HFFc6 (cell line): Measurements from ENCODE around the gene CSF2RB. TPM values are rescaled to one million over a fixed set of nuclear protein-coding genes. Genes with fewer than 3 reads are reported as not detected.

Experiments
- DNase-seq: peaks from one replicate; pipeline ENCODE4 v3.0.0-alpha.2; 2018
- H3K27ac Mint-ChIP-seq: 2 replicates; pipeline ENCODE4 v1.8.0; 2020; ENCODE audit warnings: mild to moderate bottlenecking, mixed read lengths
- H3K27me3 Mint-ChIP-seq: 2 replicates; pipeline ENCODE4 v1.8.0; 2021; ENCODE audit warnings: mild to moderate bottlenecking, moderate library complexity, mixed read lengths; ENCODE audit not compliant: insufficient read depth
- H3K36me3 Mint-ChIP-seq: 2 replicates; pipeline ENCODE4 v1.8.0; 2021; ENCODE audit warnings: low read depth, mixed read lengths
- H3K4me1 Mint-ChIP-seq: 2 replicates; pipeline ENCODE4 v1.8.0; 2020; ENCODE audit warnings: low read depth, mixed read lengths
- H3K4me3 Mint-ChIP-seq: 2 replicates; pipeline ENCODE4 v1.8.0; 2020; ENCODE audit warnings: mild to moderate bottlenecking, moderate library complexity, mixed read lengths
- H3K9me3 Mint-ChIP-seq: 2 replicates; pipeline ENCODE4 v1.8.0; 2020; ENCODE audit warnings: mild to moderate bottlenecking, mixed read lengths
- total RNA-seq, 6 experiments: library from RNA; stranded (reverse); fragmentation: NEBNext Ultra II Directional; extraction: Animal tissue kit (Norgen Biotek cat#: 25700); gene quantifications; 2 replicates in 1 of 6; 3 replicates in 5 of 6; pipeline ENCODE4 v1.2.3, GENCODE V29; 2021
- TF ChIP-seq, protein P1 (sequence below): fragments of 200-600 bp; sonication (generic); IDR thresholded peaks from 2 replicates; pipeline ENCODE4 v1.5.0; 2021; ENCODE audit warnings: antibody characterized with exemption, mild to moderate bottlenecking

CSF2RB gene
- total RNA-seq, 6 experiments from 2014 or later = 0.76 to 3.2 (median 2.4) TPM

DNA sequence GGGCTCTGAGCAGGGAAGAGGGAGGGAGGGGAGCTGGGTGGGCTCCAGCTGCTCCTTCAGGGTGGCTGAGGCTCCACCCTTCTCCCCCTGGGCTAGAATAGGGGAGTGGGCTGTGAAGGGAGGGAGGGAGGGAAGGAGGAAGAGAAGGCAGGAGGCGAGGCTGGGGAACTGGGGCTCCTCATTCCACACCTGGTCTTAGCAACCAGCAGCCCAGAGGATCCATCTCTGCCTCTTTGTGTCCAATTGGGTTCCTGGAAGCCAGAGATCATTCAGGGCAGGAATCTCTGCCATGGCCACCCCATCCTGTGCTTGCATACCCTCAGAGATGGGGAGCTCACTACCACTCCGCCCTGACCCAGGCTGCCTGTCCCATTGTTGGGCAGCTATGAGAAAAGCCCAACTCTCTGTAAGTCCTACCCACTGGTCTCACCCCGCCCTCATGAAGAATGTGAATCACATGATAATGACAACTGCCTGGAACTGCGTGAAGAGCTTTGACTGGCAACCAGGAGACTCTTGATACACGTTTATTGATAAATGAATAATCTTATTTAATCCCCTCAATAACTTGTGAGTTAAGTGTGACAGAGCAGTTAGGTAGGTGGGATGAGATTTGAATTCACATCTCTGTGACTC lies 44.8 kb upstream of the CSF2RB start:
- no peaks in the 10 kb centered on the region for H3K36me3 Mint-ChIP-seq
- peaks cover 43% of the 10 kb centered on the region for H3K27me3 Mint-ChIP-seq
- TF ChIP-seq, protein P1, sequence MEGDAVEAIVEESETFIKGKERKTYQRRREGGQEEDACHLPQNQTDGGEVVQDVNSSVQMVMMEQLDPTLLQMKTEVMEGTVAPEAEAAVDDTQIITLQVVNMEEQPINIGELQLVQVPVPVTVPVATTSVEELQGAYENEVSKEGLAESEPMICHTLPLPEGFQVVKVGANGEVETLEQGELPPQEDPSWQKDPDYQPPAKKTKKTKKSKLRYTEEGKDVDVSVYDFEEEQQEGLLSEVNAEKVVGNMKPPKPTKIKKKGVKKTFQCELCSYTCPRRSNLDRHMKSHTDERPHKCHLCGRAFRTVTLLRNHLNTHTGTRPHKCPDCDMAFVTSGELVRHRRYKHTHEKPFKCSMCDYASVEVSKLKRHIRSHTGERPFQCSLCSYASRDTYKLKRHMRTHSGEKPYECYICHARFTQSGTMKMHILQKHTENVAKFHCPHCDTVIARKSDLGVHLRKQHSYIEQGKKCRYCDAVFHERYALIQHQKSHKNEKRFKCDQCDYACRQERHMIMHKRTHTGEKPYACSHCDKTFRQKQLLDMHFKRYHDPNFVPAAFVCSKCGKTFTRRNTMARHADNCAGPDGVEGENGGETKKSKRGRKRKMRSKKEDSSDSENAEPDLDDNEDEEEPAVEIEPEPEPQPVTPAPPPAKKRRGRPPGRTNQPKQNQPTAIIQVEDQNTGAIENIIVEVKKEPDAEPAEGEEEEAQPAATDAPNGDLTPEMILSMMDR = no peak
- H3K4me3 Mint-ChIP-seq = no peak overlapping the region
- DNase-seq = no peak
- H3K4me1 Mint-ChIP-seq = peaks cover 2% of the 10 kb centered on the region
- H3K27ac Mint-ChIP-seq = no peak overlapping the region
- H3K9me3 Mint-ChIP-seq = no peaks in the 10 kb centered on the region

DNA sequence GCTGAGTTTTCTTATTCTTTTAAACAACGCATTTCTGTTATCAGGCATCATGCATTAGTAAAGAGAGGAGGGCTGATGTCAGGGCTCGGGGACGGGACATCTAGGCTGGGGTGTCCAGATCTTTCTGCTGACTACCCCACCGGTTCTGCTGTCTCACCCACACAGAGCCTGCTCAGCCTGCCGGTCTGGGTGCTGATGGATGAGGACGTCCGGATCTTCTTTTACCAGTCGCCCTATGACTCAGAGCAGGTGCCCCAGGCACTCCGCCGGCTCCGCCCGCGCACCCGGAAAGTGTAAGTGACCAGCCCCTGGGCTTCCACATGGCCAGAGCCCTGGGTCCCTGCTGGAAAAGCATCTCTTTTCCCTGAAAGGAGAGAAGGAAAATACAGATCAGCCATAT lies 43.2 kb upstream of the CSF2RB start:
- Mint-ChIP-seq H3K36me3 (no peaks in the 10 kb centered on the region), H3K4me3 (no peak overlapping the region), H3K27ac (no peak overlapping the region), H3K27me3 (peaks cover 39% of the 10 kb centered on the region), H3K9me3 (no peaks in the 10 kb centered on the region), H3K4me1 (peaks cover 6% of the 10 kb centered on the region)
- no peak for DNase-seq
- TF ChIP-seq, protein P1 = no peak

DNA sequence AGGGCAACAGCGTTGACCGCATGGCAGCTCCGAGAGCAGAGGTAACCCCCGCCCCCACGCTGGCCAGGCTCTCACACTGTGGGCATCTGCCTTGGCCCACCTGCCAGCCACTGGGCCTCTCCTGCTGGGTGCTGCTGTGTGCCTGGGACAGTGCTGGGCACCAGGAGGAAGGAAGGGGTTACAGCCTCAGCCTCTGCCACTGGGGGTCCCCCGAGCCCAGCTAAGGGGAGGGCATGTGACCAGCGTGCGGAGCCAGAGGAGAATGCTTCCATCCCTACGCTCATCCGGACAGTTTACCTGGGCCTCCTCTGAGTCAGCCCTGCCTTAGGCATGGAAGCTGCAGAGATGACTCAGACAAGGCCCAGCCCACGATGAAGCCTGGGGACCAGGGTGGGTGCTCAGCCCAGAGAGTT lies 41.8 kb upstream of the CSF2RB start:
- Mint-ChIP-seq H3K4me1 (peaks cover 6% of the 10 kb centered on the region), H3K27ac (no peak overlapping the region), H3K27me3 (peaks cover 35% of the 10 kb centered on the region), H3K36me3 (no peaks in the 10 kb centered on the region), H3K9me3 (no peaks in the 10 kb centered on the region), H3K4me3 (no peak overlapping the region)
- TF ChIP-seq, protein P1 = no peak
- DNase-seq = no peak

DNA sequence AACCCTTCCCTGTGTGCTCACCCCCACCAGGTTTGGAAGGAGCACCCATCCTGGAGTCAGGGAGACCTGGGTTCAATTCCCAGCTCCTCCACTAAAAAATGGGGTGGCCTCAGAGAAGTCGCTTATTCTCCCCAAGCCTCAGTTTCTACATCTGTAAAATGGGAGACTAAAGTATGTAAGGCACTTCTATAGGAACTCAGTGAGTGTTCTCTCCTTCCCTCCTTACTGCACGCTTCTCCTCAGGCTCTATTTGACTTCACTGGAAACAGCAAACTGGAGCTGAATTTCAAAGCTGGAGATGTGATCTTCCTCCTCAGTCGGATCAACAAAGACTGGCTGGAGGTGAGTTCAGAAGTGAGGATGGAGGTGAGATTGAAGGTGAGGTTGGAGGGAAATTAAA lies 41.3 kb upstream of the CSF2RB start:
- Mint-ChIP-seq H3K36me3 (no peaks in the 10 kb centered on the region), H3K4me3 (no peak overlapping the region), H3K27me3 (peaks cover 31% of the 10 kb centered on the region), H3K27ac (no peak overlapping the region), H3K9me3 (no peaks in the 10 kb centered on the region), H3K4me1 (peaks cover 6% of the 10 kb centered on the region)
- TF ChIP-seq, protein P1 = no peak
- DNase-seq = no peak

DNA sequence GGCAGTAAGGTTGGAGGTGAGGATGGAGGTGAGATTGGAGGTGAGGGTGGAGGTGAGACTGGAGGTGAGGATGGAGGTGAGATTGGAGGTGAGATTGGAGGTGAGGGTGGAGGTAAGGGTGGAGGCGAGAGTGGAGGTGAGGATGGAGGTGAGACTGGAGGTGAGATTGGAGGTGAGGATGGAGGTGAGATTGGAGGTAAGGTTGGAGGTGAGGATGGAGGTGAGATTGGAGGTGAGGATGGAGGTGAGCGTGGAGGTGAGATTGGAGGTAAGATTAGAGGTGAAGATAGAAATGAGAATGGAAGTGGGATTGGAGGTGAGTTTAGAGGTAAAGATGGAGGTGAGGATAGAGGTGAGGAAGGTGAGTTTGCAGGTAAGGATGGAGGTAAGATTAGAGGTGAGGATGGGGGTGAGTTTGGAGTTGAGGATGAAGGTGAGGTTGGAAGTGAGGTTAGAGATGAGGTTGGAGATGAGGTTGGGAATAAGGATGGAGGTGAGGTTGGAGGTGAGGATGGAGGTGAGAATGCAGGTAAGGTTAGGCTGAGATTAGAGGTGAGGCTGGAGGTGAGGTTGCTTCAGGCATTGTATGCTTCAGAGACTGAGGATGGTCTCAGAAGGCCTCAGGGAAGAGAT lies 40.4 kb upstream of the CSF2RB start:
- TF ChIP-seq, protein P1 = no peak
- Mint-ChIP-seq H3K9me3 (no peaks in the 10 kb centered on the region), H3K4me3 (no peak overlapping the region), H3K4me1 (peaks cover 6% of the 10 kb centered on the region), H3K27ac (no peak overlapping the region), H3K36me3 (no peaks in the 10 kb centered on the region), H3K27me3 (peaks cover 35% of the 10 kb centered on the region)
- no peak for DNase-seq
